ENCODE results near the gene TRH.

DNA sequence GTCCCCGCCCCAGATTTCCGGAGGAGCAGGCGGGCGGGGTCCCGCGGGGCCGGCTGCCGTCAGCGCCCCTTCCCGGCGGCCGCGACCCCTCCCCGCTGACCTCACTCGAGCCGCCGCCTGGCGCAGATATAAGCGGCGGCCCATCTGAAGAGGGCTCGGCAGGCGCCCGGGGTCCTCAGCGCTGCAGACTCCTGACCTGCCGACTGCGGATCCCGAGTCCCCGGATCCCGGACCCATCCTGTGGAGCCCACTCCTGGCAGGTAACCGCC, at the start of gene TRH:
- TF ChIP-seq POLR2A (IDR thresholded peaks at IDR 0.05) = no peak
- no peak for TF ChIP-seq EP300 (IDR thresholded peaks at IDR 0.05)
- TF ChIP-seq POLR2AphosphoS5 (IDR thresholded peaks at IDR 0.05) = no peak
- TF ChIP-seq, protein P1, sequence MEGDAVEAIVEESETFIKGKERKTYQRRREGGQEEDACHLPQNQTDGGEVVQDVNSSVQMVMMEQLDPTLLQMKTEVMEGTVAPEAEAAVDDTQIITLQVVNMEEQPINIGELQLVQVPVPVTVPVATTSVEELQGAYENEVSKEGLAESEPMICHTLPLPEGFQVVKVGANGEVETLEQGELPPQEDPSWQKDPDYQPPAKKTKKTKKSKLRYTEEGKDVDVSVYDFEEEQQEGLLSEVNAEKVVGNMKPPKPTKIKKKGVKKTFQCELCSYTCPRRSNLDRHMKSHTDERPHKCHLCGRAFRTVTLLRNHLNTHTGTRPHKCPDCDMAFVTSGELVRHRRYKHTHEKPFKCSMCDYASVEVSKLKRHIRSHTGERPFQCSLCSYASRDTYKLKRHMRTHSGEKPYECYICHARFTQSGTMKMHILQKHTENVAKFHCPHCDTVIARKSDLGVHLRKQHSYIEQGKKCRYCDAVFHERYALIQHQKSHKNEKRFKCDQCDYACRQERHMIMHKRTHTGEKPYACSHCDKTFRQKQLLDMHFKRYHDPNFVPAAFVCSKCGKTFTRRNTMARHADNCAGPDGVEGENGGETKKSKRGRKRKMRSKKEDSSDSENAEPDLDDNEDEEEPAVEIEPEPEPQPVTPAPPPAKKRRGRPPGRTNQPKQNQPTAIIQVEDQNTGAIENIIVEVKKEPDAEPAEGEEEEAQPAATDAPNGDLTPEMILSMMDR (IDR thresholded peaks at IDR 0.05) = no peak

Data from upper lobe of left lung (tissue), 4 donors.